Psoas muscle (tissue), 8 donors: ENCODE data around the gene RHBDD3. TPM values are rescaled to one million over a fixed set of nuclear protein-coding genes. Genes with fewer than 3 reads are reported as not detected.

Experiments
- ATAC-seq, 4 donors: fragments of 200-7000 bp; cut with Tn5 transposase; one replicate each; pipeline ENCODE4 v1.9.1; 2020; ENCODE audit warnings: moderate library complexity in 3 of 4, mild to moderate bottlenecking in 2 of 4
- DNase-seq, 2 donors: peaks; one replicate each; pipeline ENCODE4 v3.0.0-alpha.2; 2020
- H3K27ac ChIP-seq: fragments of 200-600 bp; one replicate; pipeline ENCODE4 v1.8.0; 2022
- H3K27me3 ChIP-seq, 3 donors: fragments of 200-600 bp in 1 of 3; one replicate each; pipeline versions ENCODE4 v1.6.1 to v1.8.0; 2013 to 2022; ENCODE audit warnings: low read length in 2 of 3, mild to moderate bottlenecking in 2 of 3, moderate library complexity in 1 of 3; ENCODE audit not compliant: insufficient read depth in 3 of 3
- H3K36me3 ChIP-seq, 2 donors: fragments of 200-600 bp in 1 of 2; one replicate each; pipeline versions ENCODE4 v1.6.1 to v1.8.0; 2013 to 2022; ENCODE audit warnings: low read depth in 1 of 2, mild to moderate bottlenecking in 1 of 2, moderate library complexity in 1 of 2; ENCODE audit not compliant: insufficient read depth in 1 of 2
- H3K4me1 ChIP-seq: fragments of 200-600 bp; one replicate; pipeline ENCODE4 v1.8.0; 2022
- H3K4me3 ChIP-seq: fragments of 200-600 bp; one replicate; pipeline ENCODE4 v1.8.0; 2022; ENCODE audit warnings: mild to moderate bottlenecking
- H3K9me3 ChIP-seq: fragments of 200-600 bp; one replicate; pipeline ENCODE4 v1.8.0; 2022
- WGBS, 3 donors: extraction: QIAGEN DNeasy Blood & Tissue Kit; methylation state at CpG; one replicate each; pipeline versions ENCODE4 v1.1.6 to v1.1.7; 2013; 5-methylcytosine and 5-hydroxymethylcytosine counted together
- intact Hi-C, 2 donors: fragments of 100-400 bp; cut with DNase I; formaldehyde crosslinking; loops; one replicate each; pipeline versions ENCODE4 v1.11.0 to v1.14.2; 2022
- polyA plus RNA-seq, 3 donors: library from polyadenylated mRNA; stranded (reverse); fragments of 200-250 nt; gene quantifications; one replicate each; pipeline ENCODE4 v1.2.3, GENCODE V29; 2013
- total RNA-seq, 4 donors: library from RNA; stranded (reverse); fragmentation: NEBNext Ultra II Directional in 2 of 4; extraction: Animal tissue kit (Norgen Biotek cat#: 25700) in 2 of 4; gene quantifications; one replicate each; pipeline versions ENCODE4 v1.2.1 to v1.2.4, GENCODE V29; 2021 to 2023
- TF ChIP-seq, protein P1 (sequence below): fragments of 200-600 bp; IDR thresholded peaks from one replicate; pipeline ENCODE4 v1.8.0; 2022; ENCODE audit warnings: antibody characterized with exemption
- donor health status: healthy with polysubstance abuse.
- donor health status: DM: no; HTN: no; CAD: no; lungs with moderate emphysema.
- donor health status: Bipolar disorder and iron deficiency.
- donor health status: healthy.
- donor health status: DM: yes; HTN: yes; CAD: no.
- donor health status: DM: no; HTN: no; CAD: no.
- donor health status: DM: no; HTN: no; CAD: no.
- donor health status: DM: yes; HTN: yes; CAD: no.

The RHBDD3 gene
- total and polyA plus RNA-seq, 7 donors, result 10.6 to 36.5 (median 20.3) TPM

DNA sequence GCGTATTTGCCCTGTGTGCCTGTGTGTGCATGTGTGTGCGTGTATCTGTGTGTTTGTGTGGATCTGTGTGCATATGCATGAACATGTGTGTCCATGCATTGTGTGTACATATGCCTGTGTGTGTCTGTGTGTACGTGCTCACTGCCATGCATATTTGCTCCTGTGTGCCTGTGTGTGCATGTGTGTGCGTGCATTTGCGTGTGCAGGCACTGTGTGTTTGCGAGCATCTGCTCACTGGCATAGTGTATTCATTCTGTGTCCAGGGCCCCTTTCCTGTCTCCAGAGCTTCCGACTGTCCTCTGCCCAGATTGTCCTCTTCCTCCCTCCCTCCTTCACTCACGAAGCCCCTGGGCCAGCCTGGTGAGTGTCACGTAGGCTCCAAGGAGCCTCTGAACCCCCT is 56.3 kb downstream of the RHBDD3 start:
- no peaks in the 10 kb centered on the region for H3K4me1 ChIP-seq
- no peak overlapping the region for H3K4me3 ChIP-seq
- no peak overlapping the region for H3K27ac ChIP-seq
- no peak for ATAC-seq
- no peak for DNase-seq
- 92 to 95% (median 93%) methylated on average over 9 of the region's 9 CpGs for WGBS, 3 donors
- peaks cover 0 to 10% (median 2%) of the 10 kb centered on the region in 3 donors for H3K27me3 ChIP-seq
- H3K9me3 ChIP-seq, result no peaks in the 10 kb centered on the region
- no peaks in the 10 kb centered on the region for H3K36me3 ChIP-seq
- intact Hi-C loops, result no loop called here
- TF ChIP-seq, protein P1, sequence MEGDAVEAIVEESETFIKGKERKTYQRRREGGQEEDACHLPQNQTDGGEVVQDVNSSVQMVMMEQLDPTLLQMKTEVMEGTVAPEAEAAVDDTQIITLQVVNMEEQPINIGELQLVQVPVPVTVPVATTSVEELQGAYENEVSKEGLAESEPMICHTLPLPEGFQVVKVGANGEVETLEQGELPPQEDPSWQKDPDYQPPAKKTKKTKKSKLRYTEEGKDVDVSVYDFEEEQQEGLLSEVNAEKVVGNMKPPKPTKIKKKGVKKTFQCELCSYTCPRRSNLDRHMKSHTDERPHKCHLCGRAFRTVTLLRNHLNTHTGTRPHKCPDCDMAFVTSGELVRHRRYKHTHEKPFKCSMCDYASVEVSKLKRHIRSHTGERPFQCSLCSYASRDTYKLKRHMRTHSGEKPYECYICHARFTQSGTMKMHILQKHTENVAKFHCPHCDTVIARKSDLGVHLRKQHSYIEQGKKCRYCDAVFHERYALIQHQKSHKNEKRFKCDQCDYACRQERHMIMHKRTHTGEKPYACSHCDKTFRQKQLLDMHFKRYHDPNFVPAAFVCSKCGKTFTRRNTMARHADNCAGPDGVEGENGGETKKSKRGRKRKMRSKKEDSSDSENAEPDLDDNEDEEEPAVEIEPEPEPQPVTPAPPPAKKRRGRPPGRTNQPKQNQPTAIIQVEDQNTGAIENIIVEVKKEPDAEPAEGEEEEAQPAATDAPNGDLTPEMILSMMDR, result no peak

DNA sequence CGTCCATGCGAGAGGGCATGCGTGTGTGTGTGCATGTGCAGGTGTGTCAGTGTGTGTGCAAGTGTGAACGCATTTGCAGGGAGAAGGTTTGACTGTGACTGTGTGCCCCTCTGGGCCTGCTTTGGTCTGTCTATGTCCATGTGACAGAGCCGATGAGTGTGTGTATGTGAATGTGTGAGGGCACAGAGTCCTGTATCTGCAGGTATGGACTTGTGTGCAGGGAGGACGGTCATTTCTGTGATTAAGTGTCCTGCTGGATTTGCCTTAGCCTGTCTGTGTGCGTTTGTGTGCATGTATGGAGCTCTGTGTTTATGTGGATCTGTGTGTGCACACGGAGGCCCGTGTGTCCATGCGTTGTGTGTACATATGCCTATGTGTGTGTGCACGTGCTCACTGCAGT is 56.7 kb downstream of the RHBDD3 start:
- H3K27me3 ChIP-seq, result peaks cover 0 to 14% (median 5%) of the 10 kb centered on the region in 3 donors
- 89 to 91% (median 90%) methylated on average over 11 of the region's 11 CpGs for WGBS, 3 donors
- DNase-seq (no peak), ATAC-seq (no peak)
- no peak overlapping the region for H3K27ac ChIP-seq
- no peak overlapping the region for H3K4me3 ChIP-seq
- no peaks in the 10 kb centered on the region for H3K36me3 ChIP-seq
- no peaks in the 10 kb centered on the region for H3K9me3 ChIP-seq
- TF ChIP-seq, protein P1, result no peak
- H3K4me1 ChIP-seq, result no peaks in the 10 kb centered on the region
- intact Hi-C loops, result no loop called here

Other genes with a start within 250 kb of the RHBDD3 start
- gene C22orf31, start 206.2 kb downstream of the RHBDD3 start, total RNA-seq, result not detected
- not detected for gene C22orf31, start 206.2 kb downstream of the RHBDD3 start, polyA plus RNA-seq
- 10 to 100 TPM; 17.5 to 68.2 (median 38.0) TPM for gene KREMEN1, start 194.9 kb downstream of the RHBDD3 start, total RNA-seq
- 10 to 100 TPM in 1 of 3 donors, 1 to 10 TPM in 2; 7.7 to 13.9 (median 8.8) TPM for gene KREMEN1, start 194.9 kb downstream of the RHBDD3 start, polyA plus RNA-seq
- 1 to 10 TPM in 2 of 4 donors, under 1 TPM in 2; 0.34 to 1.3 (median 0.73) TPM for gene EMID1, start 62.1 kb downstream of the RHBDD3 start, total RNA-seq
- gene EMID1, start 62.1 kb downstream of the RHBDD3 start, polyA plus RNA-seq, result under 1 TPM; 0.13 to 0.59 (median 0.58) TPM
- 100 to 1,000 TPM in 3 of 4 donors, 10 to 100 TPM in 1; 78.5 to 230 (median 156) TPM for gene EWSR1, start 287 bp upstream of the RHBDD3 start, total RNA-seq
- gene EWSR1, start 287 bp upstream of the RHBDD3 start, polyA plus RNA-seq, result 100 to 1,000 TPM; 108 to 152 (median 127) TPM
- 1 to 10 TPM; 4.6 to 7.1 (median 5.7) TPM for gene GAS2L1, start 38.7 kb upstream of the RHBDD3 start, total RNA-seq
- gene GAS2L1, start 38.7 kb upstream of the RHBDD3 start, polyA plus RNA-seq, result 10 to 100 TPM in 1 of 3 donors, 1 to 10 TPM in 2; 5.0 to 19.8 (median 5.1) TPM
- 1 to 10 TPM in 2 of 4 donors, under 1 TPM in 2; 0.61 to 1.2 (median 0.95) TPM for gene RASL10A, start 47.7 kb upstream of the RHBDD3 start, total RNA-seq
- gene RASL10A, start 47.7 kb upstream of the RHBDD3 start, polyA plus RNA-seq, result 1 to 10 TPM in 1 of 3 donors, under 1 TPM in 2; 0.32 to 3.3 (median 0.80) TPM
- gene AP1B1, start 120.6 kb upstream of the RHBDD3 start, total RNA-seq, result 10 to 100 TPM; 26.8 to 35.3 (median 31.1) TPM
- 10 to 100 TPM; 17.5 to 32.4 (median 30.6) TPM for gene AP1B1, start 120.6 kb upstream of the RHBDD3 start, polyA plus RNA-seq
- gene RFPL1, start 170.6 kb upstream of the RHBDD3 start, total RNA-seq, result not detected
- not detected for gene RFPL1, start 170.6 kb upstream of the RHBDD3 start, polyA plus RNA-seq
- gene NEFH, start 212.2 kb upstream of the RHBDD3 start, total RNA-seq, result under 1 TPM; 0.08 to 0.54 (median 0.28) TPM
- gene NEFH, start 212.2 kb upstream of the RHBDD3 start, polyA plus RNA-seq, result under 1 TPM; 0.06 to 0.18 (median 0.14) TPM